ENCODE results near the gene TRIM77. TPM values are rescaled to one million over a fixed set of nuclear protein-coding genes. Genes with fewer than 3 reads are reported as not detected.
"Not testable (repeated sequence)": the region's sequence is repeated elsewhere in the genome, so short reads cannot be mapped to it uniquely, and the experiment has no call there.

Gene TRIM77
- total RNA-seq, 2 experiments from 2014 or later = not detected

DNA sequence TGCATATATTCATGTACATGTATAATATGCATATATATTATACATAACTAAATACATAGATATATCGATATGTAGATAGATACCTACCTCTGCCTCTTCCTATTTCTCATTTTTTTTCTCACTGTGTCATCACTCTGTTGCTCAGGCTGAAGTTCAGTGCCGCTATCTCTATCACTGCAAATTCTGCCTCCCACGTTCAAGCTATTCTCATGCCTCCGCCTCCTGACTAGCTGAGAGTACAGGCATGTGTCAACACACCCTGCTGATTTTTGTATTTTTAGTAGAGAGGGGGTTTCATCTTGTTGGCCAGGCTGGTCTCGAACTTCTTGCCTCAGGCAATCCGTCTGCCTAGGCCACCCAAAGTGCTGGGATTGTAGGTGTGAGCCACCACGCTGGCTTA, 31.3 kb downstream of the TRIM77 start:
- POLR2A ChIA-PET; H3K4me3 Mint-ChIP-seq; H3K36me3 Mint-ChIP-seq (ENCODE audit: low read depth); H3K27ac Mint-ChIP-seq; H3K4me1 Mint-ChIP-seq; CTCF ChIA-PET; H3K27me3 Mint-ChIP-seq; DNase-seq; H3K9me3 Mint-ChIP-seq: not testable (repeated sequence)

DNA sequence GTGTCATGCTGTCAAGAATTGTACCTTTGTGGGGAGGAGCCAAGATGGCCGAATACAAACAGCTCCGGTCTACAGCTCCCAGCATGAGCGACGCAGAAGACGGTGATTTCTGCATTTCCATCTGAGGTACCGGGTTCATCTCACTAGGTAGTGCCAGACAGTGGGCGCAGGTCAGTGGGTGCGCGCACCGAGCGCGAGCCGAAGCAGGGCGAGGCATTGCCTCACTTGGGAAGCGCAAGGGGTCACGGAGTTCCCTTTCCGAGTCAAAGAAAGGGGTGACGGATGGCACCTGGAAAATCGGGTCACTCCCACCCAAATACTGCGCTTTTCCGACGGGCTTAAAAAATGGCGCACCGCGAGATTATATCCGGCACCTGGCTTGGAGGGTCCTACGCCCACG, 34.1 kb downstream of the TRIM77 start:
- H3K4me1 Mint-ChIP-seq; POLR2A ChIA-PET; H3K27ac Mint-ChIP-seq; H3K27me3 Mint-ChIP-seq; H3K9me3 Mint-ChIP-seq; CTCF ChIA-PET; H3K36me3 Mint-ChIP-seq (ENCODE audit: low read depth); DNase-seq; H3K4me3 Mint-ChIP-seq: not testable (repeated sequence)

DNA sequence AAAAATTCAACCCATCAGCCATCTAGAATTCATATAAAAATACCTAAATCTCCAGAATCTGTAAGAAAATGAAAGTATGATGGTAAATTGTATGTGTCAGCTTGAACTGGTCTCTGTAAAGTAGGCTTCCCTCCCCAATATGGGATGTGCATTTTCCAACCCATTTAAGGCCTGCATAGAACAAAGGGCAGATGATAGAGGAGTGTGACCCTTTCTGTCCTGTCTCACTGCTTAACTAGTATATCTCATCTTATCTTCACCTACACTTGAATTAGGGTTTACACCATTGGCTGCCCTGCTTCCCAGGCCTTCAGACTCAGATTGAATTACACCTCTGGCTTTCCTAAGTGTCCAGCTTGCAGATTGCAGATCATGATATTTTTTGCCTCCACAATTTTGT, 40.7 kb downstream of the TRIM77 start:
- H3K4me3 Mint-ChIP-seq; POLR2A ChIA-PET; CTCF ChIA-PET; DNase-seq; H3K36me3 Mint-ChIP-seq (ENCODE audit: low read depth); H3K27ac Mint-ChIP-seq; H3K4me1 Mint-ChIP-seq; H3K9me3 Mint-ChIP-seq; H3K27me3 Mint-ChIP-seq: not testable (repeated sequence)

Other genes with a start within 250 kb of the TRIM77 start
- gene NOX4, start 218.9 kb upstream of the TRIM77 start, total RNA-seq = not detected
- gene TRIM49, start 98.3 kb downstream of the TRIM77 start, total RNA-seq = not detected
- gene TRIM64B, start 168.2 kb downstream of the TRIM77 start, total RNA-seq = not detected
- gene TRIM49D1, start 211.9 kb downstream of the TRIM77 start, total RNA-seq = not detected
- gene TRIM49D2, start 213.8 kb downstream of the TRIM77 start, total RNA-seq = not detected

Measured in activated CD4-positive, alpha-beta memory T cell treated with anti-CD3 and anti-CD28 coated beads, Interleukin-2, amount 10 ng/mL, durations not matched to agents 7 days and 5 days (primary cell).